GM19397 (cell line): ENCODE results near the gene FSHB.
"Not testable (repeated sequence)": the region's sequence is repeated elsewhere in the genome, so short reads cannot be mapped to it uniquely, and the experiment has no call there.

ENCODE experiments used
- ATAC-seq: cut with Tn5 transposase; IDR thresholded peaks from one replicate; pipeline ENCODE4 v1.9.1; 2021; ENCODE audit warnings: mild to moderate bottlenecking, moderate library complexity; ENCODE audit not compliant: unreplicated experiment

Gene FSHB

GRCh38 chr11:30230714-30231113 is at the start of gene FSHB:
FSHB (plus strand) TSS chr11:30231014; CDS start chr11:30231903, 889 bp downstream.
- no peak for ATAC-seq

GRCh38 chr11:30186748-30187147 is 44.1 kb upstream of the FSHB start:
- ATAC-seq, result no peak

- no peak for ATAC-seq
These were observed 38.2 kb upstream of the FSHB start for GRCh38 chr11:30192620-30193019.

GRCh38 chr11:30196400-30197206 is 34.2 kb upstream of the FSHB start:
- peak; percentile 94 for ATAC-seq

GRCh38 chr11:30197869-30198268 is 32.9 kb upstream of the FSHB start:
- no peak for ATAC-seq

GRCh38 chr11:30202989-30203388 is 27.8 kb upstream of the FSHB start:
- not testable (repeated sequence) for ATAC-seq

GRCh38 chr11:30203850-30204249 is 27.0 kb upstream of the FSHB start:
- no peak for ATAC-seq

GRCh38 chr11:30206249-30206996 is 24.4 kb upstream of the FSHB start:
- ATAC-seq, result peak; percentile 87

GRCh38 chr11:30210357-30210756 is 20.5 kb upstream of the FSHB start:
- no peak for ATAC-seq

GRCh38 chr11:30216534-30216933 is 14.3 kb upstream of the FSHB start:
- ATAC-seq, result no peak

GRCh38 chr11:30218278-30218677 is 12.5 kb upstream of the FSHB start:
- no peak for ATAC-seq

- ATAC-seq, result no peak
These were observed 5.2 kb upstream of the FSHB start for GRCh38 chr11:30225642-30226041.

GRCh38 chr11:30228323-30228884 is 2.4 kb upstream of the FSHB start:
- ATAC-seq, result no peak

- ATAC-seq, result no peak
These were observed 8.2 kb downstream of the FSHB start for GRCh38 chr11:30239025-30239424.

- ATAC-seq, result no peak
These were observed 13.5 kb downstream of the FSHB start for GRCh38 chr11:30244265-30244664.

- no peak for ATAC-seq
These were observed 14.8 kb downstream of the FSHB start for GRCh38 chr11:30245621-30246020.

- no peak for ATAC-seq
These were observed 23.8 kb downstream of the FSHB start for GRCh38 chr11:30254307-30255298.

- no peak for ATAC-seq
These were observed 24.8 kb downstream of the FSHB start for GRCh38 chr11:30255637-30256036.

GRCh38 chr11:30257058-30257457 is 26.2 kb downstream of the FSHB start:
- ATAC-seq, result no peak

GRCh38 chr11:30258679-30259078 is 27.9 kb downstream of the FSHB start:
- ATAC-seq, result peak; percentile 54

GRCh38 chr11:30260813-30261212 is 30.0 kb downstream of the FSHB start:
- peak; percentile 73 for ATAC-seq
